Measurements from ENCODE around the gene TPGS1.
A peak's percentile ranks its signal among the peaks of the same experiment; 100 is the strongest.

TPGS1 gene

DNA sequence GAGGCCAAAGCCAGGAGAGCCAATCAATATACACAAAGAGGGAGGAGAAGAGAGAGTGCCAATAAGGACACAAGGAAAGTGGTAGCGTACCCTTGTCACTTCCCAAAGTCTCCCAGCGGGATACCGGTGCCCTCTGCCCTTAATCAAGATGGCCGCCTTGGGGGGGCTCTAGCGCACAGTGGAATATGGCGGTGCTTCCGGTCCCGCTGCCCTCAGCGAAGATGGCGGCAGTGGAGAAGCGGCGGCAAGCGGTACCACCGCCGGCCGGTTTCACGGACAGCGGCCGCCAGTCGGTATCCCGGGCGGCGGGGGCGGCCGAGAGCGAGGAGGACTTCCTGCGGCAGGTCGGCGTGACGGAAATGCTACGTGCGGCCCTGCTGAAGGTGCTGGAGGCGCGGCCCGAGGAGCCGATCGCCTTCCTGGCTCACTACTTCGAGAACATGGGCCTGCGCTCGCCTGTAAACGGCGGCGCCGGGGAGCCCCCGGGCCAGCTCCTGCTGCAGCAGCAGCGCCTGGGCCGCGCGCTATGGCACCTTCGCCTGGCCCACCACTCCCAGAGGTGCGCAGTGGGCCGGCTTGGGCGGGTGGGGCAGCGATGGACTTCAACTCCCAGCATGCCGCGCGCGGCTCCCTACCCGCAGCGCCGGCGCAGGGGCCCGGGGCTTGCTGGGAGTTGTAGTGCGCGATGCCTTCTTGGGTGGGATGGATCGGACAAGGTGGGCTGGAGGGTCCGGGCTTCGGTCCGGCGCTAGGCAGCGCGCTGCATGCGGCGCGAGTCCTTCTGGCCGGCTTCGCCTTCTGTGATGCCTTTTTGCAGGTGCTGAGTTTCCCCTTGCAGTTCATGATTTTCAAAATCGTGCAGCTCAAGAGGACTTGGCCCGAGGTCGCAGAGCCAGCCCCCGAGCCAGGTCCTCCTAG is at the start of gene TPGS1:
Gene TPGS1, plus strand, starts transcription at position 212 of the 918 bp plus-strand sequence. Its CDS starts 10 bp downstream, at position 222.
- H3K79me2 ChIP-seq (ENCODE audit: control insufficient read depth, insufficient read depth, low read length, unreplicated experiment), result peaks cover 8% of the 10 kb centered on the region
- H3K27ac ChIP-seq (ENCODE audit: low read depth, low read length), result peak within 1 kb of the TSS; percentile 92

GRCh38 chr19:457636-458035 is 49.7 kb upstream of the TPGS1 start:
- H3K27ac ChIP-seq (ENCODE audit: low read depth, low read length), result no peak overlapping the region
- H3K36me3 ChIP-seq (ENCODE audit: insufficient read depth, low read length), result no peaks in the 10 kb centered on the region

More for the DNA sequence above, at the start of gene TPGS1:
- Histone ChIP-seq H3K27me3 (ENCODE audit: insufficient read depth, low read length) (no peaks in the 10 kb centered on the region), H3K36me3 (ENCODE audit: insufficient read depth, low read length) (no peaks in the 10 kb centered on the region), H2AFZ (ENCODE audit: low read length, unreplicated experiment) (peak within 1 kb of the TSS; percentile 77), H3K4me1 (ENCODE audit: control insufficient read depth, insufficient read depth, low read length, unreplicated experiment) (peaks cover 4% of the 10 kb centered on the region), H3K4me3 (ENCODE audit: low read depth, low read length) (peak within 1 kb of the TSS; percentile 96)

DNA sequence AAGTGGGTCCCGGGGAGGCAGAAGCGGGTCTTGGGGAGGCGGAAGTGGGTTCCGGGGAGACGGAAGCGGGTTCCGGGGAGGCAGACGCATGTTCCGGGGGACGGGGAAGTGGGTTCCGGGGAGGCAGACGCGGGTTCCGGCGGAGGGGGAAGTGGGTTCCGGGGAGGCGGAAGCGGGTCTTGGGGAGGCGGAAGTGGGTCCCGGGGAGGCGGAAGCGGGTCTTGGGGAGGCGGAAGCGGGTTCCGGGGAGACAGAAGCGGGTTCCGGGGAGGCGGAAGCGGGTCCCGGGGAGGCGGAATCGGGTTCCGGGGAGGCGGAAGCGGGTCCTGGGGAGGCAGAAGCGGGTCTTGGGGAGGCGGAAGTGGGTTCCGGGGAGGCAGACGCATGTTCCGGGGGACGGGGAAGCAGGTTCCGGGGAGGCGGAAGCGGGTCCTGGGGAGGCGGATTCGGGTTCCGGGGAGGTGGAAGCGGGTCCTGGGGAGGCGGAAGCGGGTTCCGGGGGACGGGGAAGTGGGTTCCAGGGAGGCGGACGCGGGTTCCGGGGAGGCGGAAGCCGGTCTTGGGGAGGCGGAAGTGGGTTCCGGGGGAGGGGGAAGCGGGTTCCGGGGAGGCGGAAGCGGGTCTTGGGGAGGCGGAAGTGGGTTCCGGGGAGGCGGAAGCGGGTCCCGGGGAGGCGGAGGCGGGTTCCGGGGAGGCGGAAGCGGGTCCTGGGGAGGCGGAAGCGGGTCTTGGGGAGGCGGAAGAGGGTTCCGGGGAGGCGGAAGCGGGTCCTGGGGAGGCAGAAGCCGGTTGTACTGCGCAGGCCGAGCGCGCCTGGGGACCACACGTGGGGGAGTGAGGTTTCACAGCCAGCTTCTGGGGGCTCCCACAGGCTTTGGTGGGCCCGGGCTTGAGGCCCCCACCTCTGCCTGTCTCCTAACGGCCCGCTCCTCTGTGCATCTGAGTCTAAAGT is 48.9 kb upstream of the TPGS1 start:
- Histone ChIP-seq H3K36me3 (ENCODE audit: insufficient read depth, low read length) (no peaks in the 10 kb centered on the region), H3K4me1 (ENCODE audit: control insufficient read depth, insufficient read depth, low read length, unreplicated experiment) (no peaks in the 10 kb centered on the region), H3K79me2 (ENCODE audit: control insufficient read depth, insufficient read depth, low read length, unreplicated experiment) (no peaks in the 10 kb centered on the region), H3K27ac (ENCODE audit: low read depth, low read length) (no peak overlapping the region), H3K27me3 (ENCODE audit: insufficient read depth, low read length) (peaks cover 24% of the 10 kb centered on the region), H3K4me3 (ENCODE audit: low read depth, low read length) (no peak overlapping the region), H2AFZ (ENCODE audit: low read length, unreplicated experiment) (no peak overlapping the region)

More at GRCh38 chr19:457636-458035, 49.7 kb upstream of the TPGS1 start:
- Histone ChIP-seq H3K27me3 (ENCODE audit: insufficient read depth, low read length) (peaks cover 23% of the 10 kb centered on the region), H3K4me3 (ENCODE audit: low read depth, low read length) (no peak overlapping the region), H3K4me1 (ENCODE audit: control insufficient read depth, insufficient read depth, low read length, unreplicated experiment) (no peaks in the 10 kb centered on the region), H2AFZ (ENCODE audit: low read length, unreplicated experiment) (no peak overlapping the region), H3K79me2 (ENCODE audit: control insufficient read depth, insufficient read depth, low read length, unreplicated experiment) (no peaks in the 10 kb centered on the region)

- no peaks in the 10 kb centered on the region for H3K79me2 ChIP-seq (ENCODE audit: control insufficient read depth, insufficient read depth, low read length, unreplicated experiment)
- peak overlapping the region; percentile 14 for H2AFZ ChIP-seq (ENCODE audit: low read length, unreplicated experiment)
- H3K36me3 ChIP-seq (ENCODE audit: insufficient read depth, low read length), result no peaks in the 10 kb centered on the region
- peaks cover 24% of the 10 kb centered on the region for H3K27me3 ChIP-seq (ENCODE audit: insufficient read depth, low read length)
- H3K4me1 ChIP-seq (ENCODE audit: control insufficient read depth, insufficient read depth, low read length, unreplicated experiment), result no peaks in the 10 kb centered on the region
- H3K27ac ChIP-seq (ENCODE audit: low read depth, low read length), result no peak overlapping the region
- peak overlapping the region; percentile 63 for H3K4me3 ChIP-seq (ENCODE audit: low read depth, low read length)
These were observed 47.4 kb upstream of the TPGS1 start for GRCh38 chr19:459724-460511.

GRCh38 chr19:460877-461720 is 46.2 kb upstream of the TPGS1 start, which contains the start of gene SHC2:
Gene SHC2 (minus strand): TSS chr19:461033. CDS start chr19:460996, 37 bp downstream.
- Histone ChIP-seq H3K27ac (ENCODE audit: low read depth, low read length) (no peak within 1 kb of the TSS), H2AFZ (ENCODE audit: low read length, unreplicated experiment) (peak within 1 kb of the TSS; percentile 14), H3K79me2 (ENCODE audit: control insufficient read depth, insufficient read depth, low read length, unreplicated experiment) (no peaks in the 10 kb centered on the region), H3K4me3 (ENCODE audit: low read depth, low read length) (peak within 1 kb of the TSS; percentile 63), H3K4me1 (ENCODE audit: control insufficient read depth, insufficient read depth, low read length, unreplicated experiment) (no peaks in the 10 kb centered on the region), H3K36me3 (ENCODE audit: insufficient read depth, low read length) (no peaks in the 10 kb centered on the region), H3K27me3 (ENCODE audit: insufficient read depth, low read length) (peaks cover 24% of the 10 kb centered on the region)

DNA sequence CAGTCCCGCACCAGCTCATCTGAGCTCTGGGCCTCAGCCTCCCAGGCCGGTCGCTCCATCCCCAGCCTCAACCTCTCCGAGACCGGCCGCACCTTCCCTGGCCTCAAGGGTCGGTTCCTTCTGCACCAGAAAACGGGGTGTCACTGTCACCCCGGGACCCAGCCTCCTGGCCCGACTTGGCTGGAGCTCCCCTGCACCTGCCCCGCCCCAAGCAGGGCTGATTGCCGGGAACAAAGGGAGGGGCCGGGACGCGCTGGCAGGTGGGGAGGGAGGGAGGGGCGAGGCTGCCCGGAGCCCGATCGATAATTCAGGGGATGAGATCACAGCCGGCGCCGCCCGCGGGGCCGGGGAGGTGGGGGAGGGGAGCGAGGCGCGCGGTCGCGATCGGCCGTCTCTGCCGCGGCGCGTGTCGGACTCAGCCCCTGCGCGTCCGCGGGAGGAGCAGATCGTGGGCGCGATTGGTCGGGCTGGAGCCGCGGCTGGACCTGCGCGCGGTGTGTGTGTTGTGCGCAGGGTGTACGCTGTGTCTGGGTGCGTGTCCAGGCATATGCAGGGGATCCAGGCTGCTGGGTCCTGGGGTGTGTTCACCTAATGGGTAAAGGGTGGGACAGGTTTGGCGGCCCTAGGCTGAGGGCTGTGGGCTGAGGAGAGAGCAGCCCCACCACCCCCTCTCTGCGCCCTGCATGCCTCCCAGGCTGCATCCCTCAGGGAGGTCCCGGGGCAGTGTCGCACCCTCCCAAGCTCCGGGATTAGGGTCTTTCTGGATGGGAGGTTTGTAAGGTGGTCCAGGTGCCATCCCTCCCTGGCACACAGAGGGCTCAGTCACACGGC is 45.4 kb upstream of the TPGS1 start:
- no peak overlapping the region for H2AFZ ChIP-seq (ENCODE audit: low read length, unreplicated experiment)
- no peaks in the 10 kb centered on the region for H3K79me2 ChIP-seq (ENCODE audit: control insufficient read depth, insufficient read depth, low read length, unreplicated experiment)
- H3K4me1 ChIP-seq (ENCODE audit: control insufficient read depth, insufficient read depth, low read length, unreplicated experiment), result no peaks in the 10 kb centered on the region
- peaks cover 24% of the 10 kb centered on the region for H3K27me3 ChIP-seq (ENCODE audit: insufficient read depth, low read length)
- H3K36me3 ChIP-seq (ENCODE audit: insufficient read depth, low read length), result no peaks in the 10 kb centered on the region
- H3K27ac ChIP-seq (ENCODE audit: low read depth, low read length), result no peak overlapping the region
- no peak overlapping the region for H3K4me3 ChIP-seq (ENCODE audit: low read depth, low read length)

- Histone ChIP-seq H3K79me2 (ENCODE audit: control insufficient read depth, insufficient read depth, low read length, unreplicated experiment) (no peaks in the 10 kb centered on the region), H3K4me1 (ENCODE audit: control insufficient read depth, insufficient read depth, low read length, unreplicated experiment) (no peaks in the 10 kb centered on the region), H3K36me3 (ENCODE audit: insufficient read depth, low read length) (no peaks in the 10 kb centered on the region), H2AFZ (ENCODE audit: low read length, unreplicated experiment) (no peak overlapping the region), H3K27me3 (ENCODE audit: insufficient read depth, low read length) (peaks cover 24% of the 10 kb centered on the region), H3K27ac (ENCODE audit: low read depth, low read length) (no peak overlapping the region), H3K4me3 (ENCODE audit: low read depth, low read length) (no peak overlapping the region)
These were observed 43.7 kb upstream of the TPGS1 start for GRCh38 chr19:463483-464207.

DNA sequence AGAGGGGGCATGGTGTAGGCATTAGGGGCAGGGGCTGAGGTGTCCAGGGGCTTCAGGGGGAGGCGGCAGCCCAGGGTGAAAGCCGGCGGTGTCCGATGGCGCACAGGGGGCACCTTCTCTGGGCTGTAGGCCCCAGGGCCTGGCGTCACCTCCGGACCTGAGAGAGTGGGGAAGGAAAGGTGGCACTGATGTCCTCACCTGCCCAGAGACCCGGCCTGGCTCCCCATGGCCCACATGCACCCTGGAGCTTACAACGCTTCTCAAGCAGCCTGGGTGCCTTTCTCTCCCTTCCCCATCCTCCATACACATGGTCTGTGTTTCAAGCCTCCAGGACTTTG is 43.1 kb upstream of the TPGS1 start:
- H3K27ac ChIP-seq (ENCODE audit: low read depth, low read length), result no peak overlapping the region
- no peaks in the 10 kb centered on the region for H3K79me2 ChIP-seq (ENCODE audit: control insufficient read depth, insufficient read depth, low read length, unreplicated experiment)
- H3K27me3 ChIP-seq (ENCODE audit: insufficient read depth, low read length), result peaks cover 24% of the 10 kb centered on the region
- no peaks in the 10 kb centered on the region for H3K4me1 ChIP-seq (ENCODE audit: control insufficient read depth, insufficient read depth, low read length, unreplicated experiment)
- H3K4me3 ChIP-seq (ENCODE audit: low read depth, low read length), result no peak overlapping the region
- no peaks in the 10 kb centered on the region for H3K36me3 ChIP-seq (ENCODE audit: insufficient read depth, low read length)
- H2AFZ ChIP-seq (ENCODE audit: low read length, unreplicated experiment), result no peak overlapping the region
